ENCODE results near the gene NAT9.

Gene NAT9

DNA sequence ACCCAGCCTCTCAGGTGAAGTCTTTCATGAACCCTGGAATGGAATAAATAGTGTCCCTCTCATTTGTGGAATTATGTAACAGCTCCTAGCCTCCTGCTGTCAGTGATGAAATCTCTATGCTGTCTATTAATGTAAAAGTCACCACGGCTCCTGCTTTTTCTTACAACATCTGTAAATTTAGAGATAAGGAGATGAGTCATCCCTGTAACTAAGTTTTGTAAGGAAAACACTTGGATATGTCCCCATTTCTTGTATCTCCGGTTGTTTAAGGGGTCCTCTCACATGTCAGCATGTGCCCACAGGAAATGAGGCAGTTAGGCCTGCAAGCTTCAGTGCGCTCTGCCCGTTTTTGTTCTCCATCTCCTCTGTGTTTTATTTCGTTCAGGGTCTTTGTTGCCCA is 2.8 kb upstream of the NAT9 start:
- no peak for DNase-seq

DNA sequence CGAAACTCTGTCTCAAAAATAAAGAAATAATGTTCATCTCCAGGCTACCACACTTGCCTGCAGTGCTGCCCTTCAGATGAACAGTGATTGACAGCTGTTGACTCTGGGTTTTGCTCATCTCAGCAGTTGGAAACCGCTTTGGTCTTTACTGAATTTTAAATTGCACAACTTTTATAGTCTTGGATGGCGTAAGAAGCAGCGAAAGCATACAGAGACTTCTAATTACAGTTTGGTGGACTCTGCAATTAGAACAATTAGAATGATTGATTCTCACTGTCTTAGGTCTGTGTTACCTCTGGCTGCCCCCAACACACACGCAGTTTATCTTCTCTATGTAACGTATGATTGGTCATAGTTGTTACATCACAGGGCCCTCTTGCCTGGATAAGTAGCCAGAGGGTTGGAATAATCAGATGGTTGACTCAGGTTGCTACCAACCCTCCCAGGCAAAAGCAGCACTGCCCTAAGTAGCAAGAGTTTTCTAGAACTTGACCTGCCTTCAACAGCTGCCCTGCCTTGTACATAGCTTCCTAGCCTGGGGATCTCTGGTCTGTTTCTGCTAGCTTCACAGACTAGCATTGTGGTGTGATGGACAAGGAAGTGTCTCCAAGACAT is 1.9 kb upstream of the NAT9 start:
- no peak for DNase-seq

DNA sequence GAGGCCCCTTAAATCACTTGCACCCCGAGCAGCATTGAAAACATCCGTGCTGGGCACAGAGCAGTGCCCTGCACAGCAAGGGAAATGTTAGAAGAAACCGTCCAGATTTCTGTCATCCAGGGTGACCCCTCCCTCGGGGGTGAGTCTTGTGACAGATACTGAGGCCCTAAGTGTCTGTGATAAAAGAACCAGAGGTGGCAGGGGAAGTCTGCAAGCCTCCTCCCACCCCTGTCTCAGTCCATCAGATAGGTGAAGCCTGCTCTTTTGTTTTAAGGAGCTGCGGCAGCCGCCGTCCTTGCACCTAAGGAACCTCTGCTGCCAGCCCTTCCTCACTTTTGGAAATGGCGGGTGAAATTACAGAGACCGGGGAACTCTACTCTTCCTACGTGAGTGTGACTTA is 845 bp upstream of the NAT9 start:
- no peak for DNase-seq

DNA sequence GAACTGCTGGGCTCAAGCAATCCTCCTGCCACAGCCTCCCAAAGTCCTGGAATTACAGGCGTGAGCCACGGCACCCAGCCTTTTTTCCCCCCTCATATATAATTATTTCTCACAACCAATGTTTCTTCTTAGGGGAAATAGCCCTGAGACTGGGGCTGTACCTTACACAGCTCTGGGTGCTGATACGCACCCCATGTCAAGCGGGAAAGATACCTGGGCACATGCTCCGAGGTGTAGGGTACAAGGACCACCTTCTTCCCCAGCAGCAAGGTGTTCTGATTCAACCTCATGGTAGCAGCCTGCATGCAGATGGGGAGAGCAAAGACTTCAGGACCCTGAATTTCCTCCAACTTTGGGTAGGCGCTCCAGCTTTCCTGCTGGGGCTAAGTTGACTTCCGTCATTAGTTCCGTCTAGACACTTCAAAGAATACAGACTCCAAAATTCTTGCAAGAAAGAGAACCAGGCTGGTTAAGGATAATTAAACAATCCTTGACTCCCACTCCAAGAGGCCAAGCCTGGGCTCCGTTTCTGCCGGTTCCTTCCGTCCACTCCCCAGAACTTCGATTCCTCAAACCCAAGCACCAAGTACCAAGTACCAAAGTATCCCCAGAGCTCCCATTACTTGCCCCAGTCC is 619 bp downstream of the NAT9 start:
- no peak for DNase-seq

DNA sequence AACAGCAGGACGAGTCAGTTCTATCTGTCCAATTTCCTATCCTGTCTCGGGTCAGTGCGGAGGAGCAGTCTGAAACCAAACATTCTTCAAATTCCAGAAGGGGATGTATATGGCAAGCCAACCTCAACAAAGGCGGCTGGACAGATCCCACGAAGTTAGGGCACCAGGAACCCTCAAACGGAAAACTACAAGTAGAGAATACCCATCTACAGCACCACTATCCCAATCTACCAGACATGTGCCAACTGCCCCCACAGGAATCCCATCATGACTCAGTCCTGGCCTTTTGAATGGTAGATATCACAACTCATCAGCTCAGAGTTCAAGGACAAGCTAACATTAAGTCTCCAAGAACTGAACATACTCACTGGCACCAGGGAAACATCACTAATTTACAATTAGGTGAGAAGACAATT is 2.3 kb downstream of the NAT9 start:
- DNase-seq: peak; percentile 87

DNA sequence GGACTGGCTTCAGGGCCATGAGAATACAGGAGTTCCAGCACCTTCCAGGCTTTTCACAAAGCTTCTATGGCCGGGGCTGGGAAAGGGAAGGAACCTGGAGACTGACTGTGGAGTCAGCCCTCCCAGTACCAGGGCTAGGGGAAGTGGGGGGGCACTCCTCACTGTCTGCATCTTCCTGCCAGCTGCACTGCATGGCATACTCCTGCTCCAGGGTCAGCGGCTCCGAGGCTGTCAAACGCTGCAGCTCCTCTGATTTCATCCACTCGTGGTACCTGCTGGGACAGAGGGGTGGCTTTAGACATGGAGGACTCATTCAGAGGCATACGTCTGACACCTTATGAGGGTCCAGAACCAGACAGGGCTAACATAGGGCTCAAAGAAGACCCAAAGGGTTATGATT is 2.7 kb downstream of the NAT9 start:
- no peak for DNase-seq

DNA sequence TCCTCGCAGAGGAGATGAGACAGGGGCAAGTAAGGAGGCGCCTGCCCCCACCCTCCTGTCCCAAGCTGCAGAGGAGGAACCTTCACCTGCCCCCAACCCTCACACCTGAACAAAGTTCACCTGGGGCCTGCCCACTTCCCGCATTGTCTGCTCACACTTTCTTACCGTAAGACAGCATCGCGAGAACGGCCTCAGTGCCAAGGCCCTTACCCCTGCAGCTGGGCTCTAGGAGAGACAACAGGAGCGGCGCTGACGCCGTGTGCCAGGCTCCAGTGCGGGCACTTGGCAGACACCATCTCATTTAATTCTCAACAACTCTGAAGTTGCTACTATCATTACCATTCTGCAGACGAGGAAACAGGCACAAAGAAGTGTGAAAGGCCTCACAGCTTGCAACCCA is 4.1 kb downstream of the NAT9 start:
- DNase-seq: no peak

DNA sequence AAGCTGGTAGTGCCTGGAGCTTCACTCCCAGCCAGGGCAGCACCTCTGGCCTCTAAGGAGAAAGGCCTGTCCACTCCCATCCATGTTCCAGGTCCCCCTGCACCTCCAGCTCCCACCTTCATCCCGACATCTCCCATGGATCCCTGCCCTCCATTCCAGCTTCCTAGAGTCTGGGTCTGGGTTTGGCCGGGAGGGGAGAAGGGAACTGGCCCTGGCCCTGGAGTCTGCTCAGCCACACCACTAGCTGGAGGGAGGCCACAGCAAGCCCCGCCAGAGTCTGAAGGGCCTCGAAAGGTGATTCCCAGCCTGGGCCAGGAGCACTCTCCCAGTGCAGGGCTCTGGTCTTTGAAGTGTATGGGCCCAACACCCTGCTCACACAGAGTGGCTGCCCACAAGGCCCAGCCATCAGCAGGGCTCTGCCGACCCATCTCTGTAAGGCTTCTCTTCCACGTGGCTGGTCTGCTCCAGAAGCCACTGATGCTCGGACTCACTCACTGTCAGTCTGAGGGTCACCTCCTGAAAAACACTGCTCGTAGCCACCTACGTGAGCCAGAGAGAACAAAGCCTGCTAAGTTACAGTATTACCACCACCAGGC is 4.7 kb downstream of the NAT9 start:
- no peak for DNase-seq

DNA sequence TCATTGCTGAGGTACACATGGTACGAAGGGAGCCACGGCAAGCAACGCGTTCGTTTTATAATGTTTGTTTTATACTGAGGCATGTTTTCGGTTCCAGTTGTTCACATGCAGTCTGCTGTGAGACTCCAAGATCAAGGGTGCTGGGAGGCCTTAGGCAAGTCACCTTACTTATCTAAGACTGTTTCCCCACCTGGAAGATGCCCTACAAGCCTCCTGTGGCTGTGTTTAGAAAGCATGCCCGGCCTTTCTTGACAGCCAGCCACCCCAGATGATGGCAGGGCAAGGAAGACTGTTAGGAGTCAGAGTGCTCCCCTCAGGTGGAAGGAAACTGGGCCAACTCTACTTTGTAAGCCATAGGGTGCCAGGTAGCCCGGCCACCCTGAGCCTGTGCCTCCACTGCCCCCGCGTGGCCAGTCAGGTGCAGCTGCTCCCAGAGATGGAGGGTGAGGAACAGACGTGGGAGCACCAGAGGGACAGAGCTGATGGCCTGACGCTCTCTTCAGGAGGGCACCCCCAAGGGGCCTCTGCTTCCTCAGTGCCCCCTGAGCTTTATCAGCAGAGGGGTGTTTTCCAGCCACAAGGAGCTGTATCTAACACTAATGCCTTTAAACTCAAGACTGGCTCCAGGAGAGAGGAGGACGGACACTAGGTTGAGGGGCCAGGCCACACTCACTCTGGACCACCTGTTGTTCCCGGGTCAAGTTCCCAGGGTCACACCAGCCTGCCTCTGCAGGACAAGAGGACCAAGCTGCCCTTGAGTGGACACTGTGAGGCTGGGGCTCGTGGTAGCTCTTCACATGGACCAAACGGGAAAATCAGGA is 5.4 kb downstream of the NAT9 start:
- peak; percentile 90 for DNase-seq

DNA sequence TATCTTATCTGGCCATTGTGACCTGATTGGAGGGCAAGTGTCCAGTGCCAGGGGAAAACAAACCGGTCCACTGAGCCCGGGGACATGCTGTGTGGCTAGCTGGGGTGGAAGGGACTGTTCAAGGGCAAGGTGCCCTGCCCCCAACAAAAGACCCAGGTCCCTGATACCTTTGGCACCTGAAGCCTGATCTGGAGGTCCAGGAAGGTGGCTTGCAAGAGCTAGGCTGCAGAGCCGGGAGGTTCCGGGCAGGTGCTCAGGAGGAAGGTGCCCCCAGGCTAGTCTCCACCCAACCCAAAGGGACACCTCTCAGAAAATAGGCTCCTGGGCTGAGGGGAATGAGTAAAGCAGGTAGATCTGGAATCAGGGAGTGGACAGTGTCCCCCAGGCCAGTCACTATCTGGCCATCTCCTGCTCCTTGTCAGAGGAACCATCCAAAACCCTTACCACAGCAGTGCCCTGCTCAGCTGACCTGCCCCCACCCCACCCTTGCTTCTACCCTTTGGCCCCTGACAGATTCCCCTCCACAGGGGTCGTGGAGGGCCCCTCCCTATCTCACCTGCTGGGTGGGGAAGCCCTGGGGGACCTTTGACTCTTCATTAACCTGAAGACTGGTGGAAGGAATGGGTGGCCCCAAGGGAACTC is 6.2 kb downstream of the NAT9 start:
- no peak for DNase-seq

DNA sequence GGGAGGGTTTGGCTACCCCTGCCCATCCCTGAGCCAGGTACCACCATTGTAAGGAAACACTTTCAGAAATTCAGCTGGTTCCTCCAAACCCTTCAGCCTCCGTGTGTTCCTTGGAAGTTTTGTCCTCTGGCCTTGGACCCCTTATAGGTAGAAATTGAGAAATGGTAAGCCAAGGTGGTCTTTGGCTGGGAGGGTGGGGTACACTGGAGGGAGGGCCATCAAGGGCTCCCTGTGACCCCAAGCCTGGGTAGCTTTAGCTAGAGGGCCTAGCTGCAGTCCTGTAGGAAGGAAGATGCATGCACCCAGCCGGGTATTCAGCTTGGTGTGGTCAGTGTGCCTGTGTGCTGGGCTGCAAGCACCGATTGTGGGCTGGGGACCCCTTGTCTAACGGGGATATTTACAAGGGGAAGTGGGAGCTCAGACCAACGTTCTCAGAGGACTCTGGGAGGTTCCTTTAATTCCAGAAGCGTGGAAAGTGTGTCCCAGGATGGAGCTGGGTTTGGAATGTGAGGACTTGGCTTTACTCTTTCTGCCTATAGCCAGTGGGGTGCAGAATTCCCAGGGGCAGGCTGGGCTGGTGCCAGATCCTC is 6.8 kb downstream of the NAT9 start:
- no peak for DNase-seq

DNA sequence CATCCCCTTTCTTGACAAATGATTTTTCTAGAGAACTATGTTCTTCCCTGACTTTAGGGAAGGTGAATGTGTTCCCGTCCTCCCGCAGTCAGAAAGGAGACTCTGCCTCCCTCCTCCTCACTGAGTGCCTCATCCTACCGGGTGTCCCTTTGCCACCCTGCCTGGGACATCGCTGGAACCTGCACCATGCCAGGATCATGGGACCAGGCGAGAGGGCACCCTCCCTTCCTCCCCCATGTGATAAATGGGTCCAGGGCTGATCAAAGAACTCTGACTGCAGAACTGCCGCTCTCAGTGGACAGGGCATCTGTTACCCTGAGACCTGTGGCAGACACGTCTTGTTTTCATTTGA is 7.4 kb downstream of the NAT9 start:
- DNase-seq: no peak

DNA sequence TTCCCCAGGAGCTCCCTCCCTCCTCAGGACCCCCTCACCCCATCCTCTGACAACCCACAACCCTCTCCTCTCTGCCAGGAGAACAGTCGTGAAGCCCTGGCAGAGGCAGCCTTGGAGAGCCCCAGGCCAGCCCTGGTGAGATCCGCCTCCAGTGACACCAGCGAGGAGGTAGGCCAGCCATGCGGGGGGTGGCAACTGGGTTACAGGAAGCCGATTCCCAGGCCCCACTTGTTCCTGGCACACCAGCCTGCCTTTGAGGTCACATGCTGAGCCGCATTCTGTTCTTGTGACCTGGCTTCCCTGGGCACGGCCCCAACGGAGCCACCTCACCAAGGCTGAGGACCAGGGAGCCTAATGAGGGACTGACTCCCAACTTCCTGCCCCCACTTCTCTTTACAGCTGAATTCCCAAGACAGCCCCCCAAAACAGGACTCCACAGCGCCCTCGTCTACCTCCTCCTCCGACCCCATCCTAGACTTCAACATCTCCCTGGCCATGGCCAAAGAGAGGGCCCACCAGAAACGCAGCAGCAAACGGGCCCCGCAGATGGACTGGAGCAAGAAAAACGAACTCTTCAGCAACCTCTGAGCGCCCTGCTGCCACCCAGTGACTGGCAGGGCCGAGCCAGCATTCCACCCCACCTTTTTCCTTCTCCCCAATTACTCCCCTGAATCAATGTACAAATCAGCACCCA is 7.9 kb downstream of the NAT9 start:
- no peak for DNase-seq

DNA sequence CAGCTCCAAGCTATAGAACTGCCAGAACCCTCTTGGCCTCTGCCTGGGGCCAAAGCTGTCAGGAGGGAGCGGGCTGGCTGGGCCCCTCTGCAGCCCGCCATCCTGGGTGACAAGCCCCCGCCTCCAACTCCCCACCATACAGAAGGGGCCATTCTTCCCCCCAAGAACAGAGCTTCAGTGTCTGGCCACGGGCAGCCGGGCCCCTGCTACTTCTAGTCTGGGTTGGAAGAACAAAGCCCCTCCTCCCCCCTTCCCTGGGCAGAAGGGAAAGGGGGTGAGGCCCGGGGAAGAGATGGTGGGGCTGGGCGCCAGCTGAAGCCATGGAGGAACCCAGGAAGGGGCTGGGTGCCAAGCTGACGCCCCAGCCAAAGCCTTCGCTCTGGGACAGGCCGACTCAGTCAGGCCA is 9.0 kb downstream of the NAT9 start:
- no peak for DNase-seq

DNA sequence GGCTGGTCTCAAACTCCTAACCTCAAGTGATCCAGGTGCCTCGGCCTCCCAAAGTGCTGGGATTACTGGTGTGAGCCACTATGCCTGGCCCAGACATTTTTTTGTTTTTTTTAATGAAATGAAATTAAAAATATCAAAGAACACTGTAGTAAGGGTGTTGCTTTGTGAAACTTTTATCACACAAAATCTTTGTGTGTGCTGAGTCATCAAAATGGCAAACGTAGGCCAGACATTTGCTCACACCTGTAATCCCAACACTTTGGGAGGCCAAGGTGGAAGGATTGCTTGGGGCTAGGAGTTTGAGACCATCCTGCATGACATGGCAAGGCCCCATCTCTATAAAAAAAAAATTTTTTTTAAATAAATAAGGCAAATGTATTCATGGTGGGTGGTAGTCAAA is 9.7 kb downstream of the NAT9 start:
- DNase-seq: no peak

DNA sequence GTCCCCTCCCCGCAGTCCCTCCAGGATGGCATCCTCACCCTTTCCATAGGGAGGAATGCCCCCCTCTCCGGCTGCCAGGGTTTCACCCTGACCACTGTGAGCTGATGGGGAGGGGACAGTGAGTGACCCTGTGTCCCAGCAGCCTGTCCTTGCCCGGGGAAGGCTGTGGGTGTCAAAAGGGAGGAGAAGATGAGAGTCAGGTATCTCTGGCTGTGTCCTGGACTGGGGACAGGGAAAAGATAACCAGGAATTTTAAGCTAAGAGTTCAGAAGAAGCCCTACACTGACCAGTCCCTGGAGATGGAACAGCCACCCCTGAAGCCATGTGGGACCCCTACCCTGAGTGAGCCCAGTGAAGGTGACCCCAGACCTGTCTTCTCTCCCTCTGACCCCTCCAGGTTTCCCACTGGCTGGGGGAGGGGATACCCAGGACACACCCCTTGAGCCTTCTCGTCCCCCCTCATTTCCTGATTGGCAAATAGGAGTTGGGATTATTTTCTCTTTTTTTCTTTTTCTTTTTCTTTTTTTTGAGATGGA is 11.3 kb downstream of the NAT9 start:
- DNase-seq: no peak

DNA sequence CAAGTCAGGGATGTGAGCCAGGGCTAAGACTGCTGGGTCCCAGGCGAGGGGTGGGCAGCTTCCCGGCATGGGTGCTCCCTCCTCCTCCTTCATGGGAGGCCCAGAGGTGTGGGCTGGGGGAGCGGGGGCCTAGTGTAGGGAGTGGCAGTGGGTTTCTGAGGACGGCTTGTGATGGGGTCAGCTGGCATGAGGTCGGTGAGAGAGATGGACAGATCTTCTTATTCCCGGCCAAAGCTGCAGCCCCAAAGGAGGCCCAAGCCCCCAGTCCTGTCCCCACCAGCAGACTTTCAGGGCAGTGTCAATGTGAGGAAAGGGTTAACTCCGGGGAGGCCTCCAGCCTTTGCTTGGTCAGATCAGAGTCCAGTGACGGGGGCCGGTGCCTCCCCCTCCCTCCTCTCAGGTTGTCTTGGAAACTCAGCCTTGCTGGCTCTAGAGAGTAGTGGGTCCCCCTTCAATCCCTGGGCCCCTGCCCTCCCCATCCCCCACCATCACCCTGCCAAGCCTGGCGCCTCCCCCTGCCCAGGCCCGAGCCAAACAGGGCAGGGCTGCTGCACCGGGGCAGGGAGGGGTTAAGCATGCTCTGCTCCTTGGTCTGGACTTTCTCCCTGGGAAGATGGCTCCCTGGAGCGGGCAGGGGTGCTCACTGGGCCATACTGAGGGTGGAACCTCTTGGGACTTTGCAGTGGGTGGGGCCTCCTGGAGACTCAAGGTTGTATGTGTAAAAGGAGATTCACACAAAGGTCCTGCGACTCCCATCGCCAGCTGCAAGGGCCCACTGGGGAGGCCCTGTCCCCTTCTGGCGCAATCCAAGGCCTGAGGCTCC is 12.4 kb downstream of the NAT9 start:
- DNase-seq: no peak

DNA sequence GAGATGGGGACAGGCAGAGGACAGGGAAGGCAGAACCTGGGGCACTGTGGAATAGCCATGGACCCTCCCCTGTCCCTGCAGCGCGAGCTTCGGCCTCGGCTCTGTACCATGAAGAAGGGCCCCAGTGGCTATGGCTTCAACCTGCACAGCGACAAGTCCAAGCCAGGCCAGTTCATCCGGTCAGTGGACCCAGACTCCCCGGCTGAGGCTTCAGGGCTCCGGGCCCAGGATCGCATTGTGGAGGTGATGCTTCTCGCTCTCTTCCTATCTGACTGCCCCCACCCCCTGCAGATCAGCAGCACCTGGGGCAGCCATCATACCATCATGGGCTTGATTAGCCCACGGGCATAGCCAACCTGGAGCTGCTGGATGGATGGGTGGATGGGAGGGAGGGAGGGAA is 14.2 kb downstream of the NAT9 start:
- DNase-seq: no peak

DNA sequence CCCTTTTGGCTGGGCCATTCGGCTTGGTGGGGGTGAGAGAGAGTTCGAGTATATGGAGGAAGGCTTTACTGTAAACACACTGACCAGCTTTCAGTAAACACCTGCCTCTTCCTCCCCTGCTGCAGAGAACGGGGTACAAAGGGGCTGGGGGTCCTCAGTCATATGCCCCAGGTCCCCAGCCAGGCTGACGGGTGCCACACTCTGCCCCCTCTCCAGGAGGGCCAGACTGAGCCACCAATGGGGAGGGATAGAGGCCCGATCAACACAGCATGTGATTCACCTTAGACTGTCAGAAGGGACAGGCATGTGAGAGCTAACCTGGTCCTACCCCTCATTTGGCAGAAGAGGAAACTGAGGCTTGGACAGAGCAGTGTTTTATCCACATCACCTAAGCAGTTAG is 14.7 kb downstream of the NAT9 start:
- no peak for DNase-seq

DNA sequence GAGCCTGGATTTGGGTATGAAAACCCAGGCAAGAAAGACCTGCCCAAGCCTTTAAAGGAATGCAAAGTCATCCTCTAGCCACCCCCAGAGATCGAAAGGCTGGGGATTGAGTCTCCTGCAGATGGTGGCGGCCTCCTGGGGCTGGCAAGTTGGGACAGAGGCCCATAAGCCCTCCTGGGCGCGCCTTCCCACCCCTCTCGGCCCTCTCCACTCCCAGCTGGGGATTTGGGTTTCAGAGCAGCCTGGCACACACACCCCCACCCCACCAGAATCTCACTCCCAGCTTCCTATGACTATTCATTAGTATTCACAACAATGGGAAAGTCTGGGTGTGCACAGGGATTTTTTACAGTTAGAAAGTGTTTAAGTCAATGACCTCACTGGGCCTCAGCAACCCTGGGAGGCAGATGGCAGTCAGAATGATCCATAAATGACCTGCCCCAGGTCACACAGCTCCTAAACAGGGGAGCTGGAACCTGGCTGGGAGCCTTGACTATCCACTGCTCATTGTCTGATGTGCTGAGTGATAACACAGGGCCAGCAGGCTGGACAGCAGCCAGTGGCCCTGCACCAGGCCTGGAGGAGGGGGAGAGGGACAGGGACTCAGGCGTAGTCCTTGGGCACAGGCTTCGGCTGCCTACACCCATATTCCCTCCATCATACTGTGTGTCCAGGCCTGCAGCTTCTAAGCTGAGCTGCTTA is 15.6 kb downstream of the NAT9 start:
- peak; percentile 92 for DNase-seq

DNA sequence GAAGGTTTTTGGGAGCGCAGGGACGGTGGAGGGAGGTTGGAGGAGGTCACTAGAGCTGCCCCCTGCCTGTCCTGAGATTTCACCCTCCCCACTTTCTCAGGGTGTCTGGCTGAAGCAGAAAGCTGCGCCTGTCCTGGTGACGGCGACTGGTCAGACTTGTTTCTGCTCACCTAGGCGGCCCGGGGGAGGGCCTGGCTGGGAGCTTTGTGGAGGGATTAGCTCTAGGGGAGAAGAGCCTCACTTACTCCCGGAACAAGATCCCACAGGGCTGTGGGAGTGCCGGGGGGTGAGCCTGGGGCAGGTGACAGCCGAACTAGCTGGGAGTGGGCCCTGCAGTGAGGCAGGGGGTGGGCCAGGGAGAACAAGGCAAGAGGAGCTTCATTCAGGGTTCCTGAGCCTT is 16.2 kb downstream of the NAT9 start:
- DNase-seq: peak; percentile 97
